BJ (cell line): Measurements from ENCODE around the gene TFAP2E. TPM values are rescaled to one million over a fixed set of nuclear protein-coding genes. Genes with fewer than 3 reads are reported as not detected.
"Not testable (repeated sequence)": the region's sequence is repeated elsewhere in the genome, so short reads cannot be mapped to it uniquely, and the experiment has no call there.

Source experiments
- CTCF ChIA-PET: fragments of 350-600 bp; formaldehyde crosslinking; extraction: SDS; loops from one replicate; lab custom pipeline; 2021; ENCODE audit warnings: antibody characterized with exemption, inconsistent platforms; lab: Yijun Ruan, JAX
- POLR2A ChIA-PET: fragments of 300-600 bp; sonication (Branson Sonifier 250); formaldehyde crosslinking; extraction: SDS; loops from one replicate; lab custom pipeline; 2021; ENCODE audit warnings: antibody characterized with exemption; lab: Charles Lee
- DNase-seq: peaks from one replicate; pipeline ENCODE4 v3.0.0-alpha.2; 2011; ENCODE audit warnings: low read depth
- H3K27me3 ChIP-seq: 2 replicates; pipeline ENCODE4 v1.6.0; 2011; ENCODE audit warnings: low read length; ENCODE audit not compliant: control insufficient read depth, insufficient read depth
- H3K36me3 ChIP-seq: 2 replicates; pipeline ENCODE4 v1.5.1; 2011; ENCODE audit warnings: low read length; ENCODE audit not compliant: control insufficient read depth, insufficient read depth
- H3K4me3 ChIP-seq: 2 replicates; pipeline ENCODE4 v1.5.1; 2011; ENCODE audit warnings: low read depth, mild to moderate bottlenecking, control low read depth, low read length
- polyA plus RNA-seq: library from polyadenylated mRNA; depleted of rRNA; stranded (reverse); fragments of >200 nt; gene quantifications from 2 replicates; pipeline ENCODE4 v1.2.3, GENCODE V29; 2011
- TF ChIP-seq, protein P1 (sequence below): IDR thresholded peaks from 2 replicates; pipeline ENCODE4 v1.5.1; 2011; ENCODE audit warnings: low read depth, mild to moderate bottlenecking, control low read depth, inconsistent platforms, low read length, moderate library complexity; ENCODE audit not compliant: insufficient read depth

TFAP2E gene
- polyA plus RNA-seq, 1 experiment: 0.07 TPM

GRCh38 chr1:35577071-35577998 is 4.2 kb downstream of the TFAP2E start:
- TF ChIP-seq, protein P1, sequence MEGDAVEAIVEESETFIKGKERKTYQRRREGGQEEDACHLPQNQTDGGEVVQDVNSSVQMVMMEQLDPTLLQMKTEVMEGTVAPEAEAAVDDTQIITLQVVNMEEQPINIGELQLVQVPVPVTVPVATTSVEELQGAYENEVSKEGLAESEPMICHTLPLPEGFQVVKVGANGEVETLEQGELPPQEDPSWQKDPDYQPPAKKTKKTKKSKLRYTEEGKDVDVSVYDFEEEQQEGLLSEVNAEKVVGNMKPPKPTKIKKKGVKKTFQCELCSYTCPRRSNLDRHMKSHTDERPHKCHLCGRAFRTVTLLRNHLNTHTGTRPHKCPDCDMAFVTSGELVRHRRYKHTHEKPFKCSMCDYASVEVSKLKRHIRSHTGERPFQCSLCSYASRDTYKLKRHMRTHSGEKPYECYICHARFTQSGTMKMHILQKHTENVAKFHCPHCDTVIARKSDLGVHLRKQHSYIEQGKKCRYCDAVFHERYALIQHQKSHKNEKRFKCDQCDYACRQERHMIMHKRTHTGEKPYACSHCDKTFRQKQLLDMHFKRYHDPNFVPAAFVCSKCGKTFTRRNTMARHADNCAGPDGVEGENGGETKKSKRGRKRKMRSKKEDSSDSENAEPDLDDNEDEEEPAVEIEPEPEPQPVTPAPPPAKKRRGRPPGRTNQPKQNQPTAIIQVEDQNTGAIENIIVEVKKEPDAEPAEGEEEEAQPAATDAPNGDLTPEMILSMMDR: no peak
- Histone ChIP-seq H3K36me3 (no peaks in the 10 kb centered on the region), H3K27me3 (peaks cover 1% of the 10 kb centered on the region; the same call in 1 of the 2 replicates), H3K4me3 (no peak overlapping the region)
- no peak for DNase-seq
- POLR2A ChIA-PET: no interaction called here
- CTCF ChIA-PET: interaction anchor here (0.7 to 1.4 kb wide), 5 partner anchors 13 to 150 kb away, joined by 3 to 5 read pairs (median 3); no protein-coding TSS in a partner anchor

DNA sequence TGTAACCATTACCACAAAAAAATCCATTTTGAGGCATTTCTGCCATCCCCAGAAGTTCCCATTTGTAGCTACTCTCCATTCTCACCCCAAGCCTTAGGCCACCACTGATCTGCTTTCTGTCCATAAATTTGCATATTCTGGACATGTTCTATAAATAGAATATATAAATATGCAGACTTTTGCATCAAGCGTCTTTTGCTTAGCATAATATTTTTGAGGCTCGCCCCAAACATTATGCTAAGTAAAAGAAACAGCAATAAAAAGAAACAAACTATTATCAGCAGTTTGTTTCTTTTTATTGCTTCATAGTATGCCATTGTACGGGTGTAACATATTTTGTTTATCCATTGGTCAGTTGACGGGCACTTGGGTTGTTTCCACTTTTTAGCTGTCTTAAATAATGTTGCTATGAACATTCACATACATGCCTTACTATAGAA is 7.9 kb downstream of the TFAP2E start:
- POLR2A ChIA-PET: no interaction called here
- H3K27me3 ChIP-seq: no peaks in the 10 kb centered on the region
- CTCF ChIA-PET: interaction anchor here (0.6 to 1.5 kb wide), 3 partner anchors 16 to 295 kb away, joined by 3 to 4 read pairs (median 4); no protein-coding TSS in a partner anchor
- H3K4me3 ChIP-seq: no peak overlapping the region
- no peaks in the 10 kb centered on the region for H3K36me3 ChIP-seq
- DNase-seq: no peak
- TF ChIP-seq, protein P1: no peak

DNA sequence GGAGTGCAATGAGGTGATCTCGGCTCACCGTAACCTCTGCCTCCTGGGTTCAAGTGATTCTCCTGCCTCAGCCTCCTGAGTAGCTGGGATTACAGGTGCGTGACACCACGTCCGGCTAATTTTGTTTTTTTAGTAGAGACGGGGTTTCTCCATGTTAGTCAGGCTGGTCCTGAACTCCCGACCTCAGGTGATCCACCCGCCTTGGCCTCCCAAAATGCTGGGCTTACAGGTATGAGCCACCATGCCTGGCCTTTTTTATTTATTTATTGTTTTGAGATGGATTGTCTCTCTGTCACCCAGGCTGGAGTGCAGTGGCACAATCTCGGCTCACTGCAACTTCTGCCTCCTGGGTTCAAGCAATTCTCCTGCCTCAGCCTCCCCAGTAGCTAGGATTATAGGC is 8.5 kb downstream of the TFAP2E start:
- CTCF ChIA-PET: interaction anchor here (1.5 kb wide), 1 partner anchor 17 kb away, joined by 4 read pairs; no protein-coding TSS in a partner anchor
- H3K4me3 ChIP-seq, H3K27me3 ChIP-seq, POLR2A ChIA-PET, H3K36me3 ChIP-seq, DNase-seq: not testable (repeated sequence)

- Histone ChIP-seq H3K4me3 (no peak overlapping the region), H3K36me3 (no peaks in the 10 kb centered on the region), H3K27me3 (no peaks in the 10 kb centered on the region)
- no peak for DNase-seq
- POLR2A ChIA-PET: no interaction called here
- TF ChIP-seq, protein P1: no peak
- CTCF ChIA-PET: interaction anchor here (0.8 to 2.7 kb wide), 4 partner anchors 16 to 133 kb away, joined by 3 to 7 read pairs (median 5); no protein-coding TSS in a partner anchor
Measured at GRCh38 chr1:35585281-35585680, 12.2 kb downstream of the TFAP2E start.

DNA sequence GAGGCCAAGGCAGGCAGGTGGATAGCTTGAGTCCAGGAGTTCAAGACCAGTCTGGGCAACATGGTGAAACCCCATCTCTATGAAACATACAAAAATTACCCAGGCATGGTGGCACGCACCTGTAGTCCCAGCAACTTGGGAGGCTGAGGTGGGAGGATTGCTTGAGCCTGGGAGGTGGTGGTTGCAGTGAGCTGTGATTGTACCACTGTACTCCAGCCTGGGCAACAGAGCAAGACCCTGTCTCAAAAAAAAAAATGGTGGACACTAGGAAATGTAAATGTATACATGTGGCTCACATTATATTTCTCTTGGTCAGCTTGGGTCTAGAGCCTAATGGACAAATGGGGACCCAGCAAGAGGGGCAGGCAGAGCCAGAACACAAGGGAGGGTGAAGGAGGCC is 12.7 kb downstream of the TFAP2E start:
- H3K36me3 ChIP-seq, DNase-seq, POLR2A ChIA-PET, H3K27me3 ChIP-seq, H3K4me3 ChIP-seq: not testable (repeated sequence)
- CTCF ChIA-PET: interaction anchor here (0.6 to 2.7 kb wide), 4 partner anchors 21 to 134 kb away, joined by 3 to 6 read pairs (median 3); no protein-coding TSS in a partner anchor

GRCh38 chr1:35586808-35587207 is 13.7 kb downstream of the TFAP2E start:
- no peak for DNase-seq
- Histone ChIP-seq H3K36me3 (no peaks in the 10 kb centered on the region; the same call in 1 of the 2 replicates), H3K27me3 (no peaks in the 10 kb centered on the region), H3K4me3 (no peak overlapping the region)
- TF ChIP-seq, protein P1: no peak
- CTCF ChIA-PET: interaction anchor here (1.2 kb wide), 1 partner anchor 129 kb away, joined by 3 read pairs; no protein-coding TSS in a partner anchor
- POLR2A ChIA-PET: no interaction called here
